Astrocyte of the cerebellum (primary cell): ENCODE results near the gene NUDT3.
A peak's percentile ranks its signal among the peaks of the same experiment; 100 is the strongest.

ENCODE experiments used
- DNase-seq: peaks from one replicate; pipeline ENCODE4 v3.0.0-alpha.2; 2011; ENCODE audit warnings: low read depth
- H3K4me3 ChIP-seq: 2 replicates; pipeline ENCODE4 v1.5.1; 2011; ENCODE audit warnings: mild to moderate bottlenecking, low read depth, low read length, moderate library complexity
- in situ Hi-C: cut with HindIII; loops from 2 replicates; pipeline ENCODE4 v1.10.0; 2017; ENCODE audit warnings: low sequenced_read_pairs
- TF ChIP-seq, protein P1 (sequence below): IDR thresholded peaks from 2 replicates; pipeline ENCODE4 v1.5.1; 2012; ENCODE audit warnings: low read length, low read depth, moderate library complexity, mild to moderate bottlenecking; ENCODE audit errors: missing control alignments

Gene NUDT3

GRCh38 chr6:34239500-34239825 lies 153.0 kb downstream of the NUDT3 start:
- TF ChIP-seq, protein P1, sequence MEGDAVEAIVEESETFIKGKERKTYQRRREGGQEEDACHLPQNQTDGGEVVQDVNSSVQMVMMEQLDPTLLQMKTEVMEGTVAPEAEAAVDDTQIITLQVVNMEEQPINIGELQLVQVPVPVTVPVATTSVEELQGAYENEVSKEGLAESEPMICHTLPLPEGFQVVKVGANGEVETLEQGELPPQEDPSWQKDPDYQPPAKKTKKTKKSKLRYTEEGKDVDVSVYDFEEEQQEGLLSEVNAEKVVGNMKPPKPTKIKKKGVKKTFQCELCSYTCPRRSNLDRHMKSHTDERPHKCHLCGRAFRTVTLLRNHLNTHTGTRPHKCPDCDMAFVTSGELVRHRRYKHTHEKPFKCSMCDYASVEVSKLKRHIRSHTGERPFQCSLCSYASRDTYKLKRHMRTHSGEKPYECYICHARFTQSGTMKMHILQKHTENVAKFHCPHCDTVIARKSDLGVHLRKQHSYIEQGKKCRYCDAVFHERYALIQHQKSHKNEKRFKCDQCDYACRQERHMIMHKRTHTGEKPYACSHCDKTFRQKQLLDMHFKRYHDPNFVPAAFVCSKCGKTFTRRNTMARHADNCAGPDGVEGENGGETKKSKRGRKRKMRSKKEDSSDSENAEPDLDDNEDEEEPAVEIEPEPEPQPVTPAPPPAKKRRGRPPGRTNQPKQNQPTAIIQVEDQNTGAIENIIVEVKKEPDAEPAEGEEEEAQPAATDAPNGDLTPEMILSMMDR, result no peak
- in situ Hi-C loops, result no loop called here
- no peak for DNase-seq
- H3K4me3 ChIP-seq, result no peak overlapping the region

- peak overlapping the region; percentile 68 for H3K4me3 ChIP-seq
- no peak for DNase-seq
- in situ Hi-C loops, result no loop called here
- TF ChIP-seq, protein P1, result no peak
These were observed 153.6 kb downstream of the NUDT3 start for GRCh38 chr6:34238585-34239499.

GRCh38 chr6:34237722-34238584 lies 154.5 kb downstream of the NUDT3 start:
- in situ Hi-C loops, result no loop called here
- peak overlapping the region; percentile 68 for H3K4me3 ChIP-seq
- TF ChIP-seq, protein P1, result peak; percentile 17
- DNase-seq, result no peak

DNA sequence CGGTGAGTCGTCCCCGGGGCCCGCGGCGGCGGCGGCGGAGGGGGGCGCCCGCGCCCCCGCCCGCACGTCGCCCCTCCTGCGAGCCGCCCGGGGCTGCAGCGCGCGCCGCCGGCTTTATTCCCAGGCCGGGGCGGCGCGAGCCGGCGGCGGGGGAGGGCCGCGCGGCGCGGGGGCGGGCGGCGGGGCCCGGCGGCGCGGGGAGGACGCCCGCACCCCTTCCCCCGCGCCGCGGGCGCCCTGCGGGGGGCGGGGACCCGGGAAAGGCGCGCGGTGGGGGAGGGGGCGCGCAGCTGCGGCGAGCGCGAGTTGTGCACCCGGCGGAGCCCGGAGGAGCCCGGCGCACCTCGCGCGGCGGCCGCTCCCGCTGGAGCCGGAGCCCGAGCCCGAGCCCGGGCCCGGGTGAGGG lies 155.2 kb downstream of the NUDT3 start:
- peak overlapping the region; percentile 68 for H3K4me3 ChIP-seq
- no peak for DNase-seq
- in situ Hi-C loops, result no loop called here
- TF ChIP-seq, protein P1, result no peak

DNA sequence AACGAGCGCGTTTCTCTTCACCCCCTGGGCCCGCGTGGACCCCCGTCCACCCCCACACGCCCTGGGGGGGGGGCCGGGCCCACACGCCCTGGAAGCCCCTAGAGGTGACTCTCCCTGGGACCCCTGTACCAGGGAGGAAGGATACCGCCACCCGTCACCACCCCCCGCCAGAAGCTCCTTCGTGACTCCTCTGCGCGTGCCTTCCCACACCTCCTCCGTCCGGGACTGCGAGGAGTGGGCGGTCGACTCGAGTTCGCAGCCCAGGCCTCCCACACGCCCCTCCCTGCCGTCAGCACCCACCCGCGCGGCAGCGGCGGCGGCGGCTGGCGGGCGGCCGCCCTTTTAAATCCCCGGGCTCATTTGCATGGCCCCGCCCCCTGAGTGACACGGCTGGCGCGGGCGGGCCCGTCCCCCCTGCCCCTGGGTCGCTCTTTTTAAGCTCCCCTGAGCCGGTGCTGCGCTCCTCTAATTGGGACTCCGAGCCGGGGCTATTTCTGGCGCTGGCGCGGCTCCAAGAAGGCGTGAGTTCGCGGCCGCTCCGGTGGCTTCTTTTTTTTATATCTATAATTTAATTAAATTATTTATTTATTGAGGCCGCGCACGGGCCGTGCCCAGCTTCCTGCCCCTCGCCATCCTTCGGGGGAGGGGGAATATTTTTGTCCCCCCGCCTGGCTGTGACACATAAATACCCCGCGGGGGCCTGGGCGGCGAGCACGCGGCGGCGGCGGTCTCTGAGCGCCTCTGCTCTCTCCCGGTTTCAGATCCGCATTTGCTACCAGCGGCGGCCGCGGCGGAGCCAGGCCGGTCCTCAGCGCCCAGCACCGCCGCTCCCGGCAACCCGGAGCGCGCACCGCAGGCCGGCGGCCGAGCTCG lies 155.8 kb downstream of the NUDT3 start, which contains the start of gene HMGA1:
Gene HMGA1 (plus strand): TSS at position 431 of the 873 bp plus-strand sequence. CDS start 3,908 bp downstream, outside the sequence.
- peak; percentile 43 for DNase-seq
- in situ Hi-C loops, result no loop called here
- H3K4me3 ChIP-seq, result peak within 1 kb of the TSS; percentile 68
- TF ChIP-seq, protein P1, result no peak

DNA sequence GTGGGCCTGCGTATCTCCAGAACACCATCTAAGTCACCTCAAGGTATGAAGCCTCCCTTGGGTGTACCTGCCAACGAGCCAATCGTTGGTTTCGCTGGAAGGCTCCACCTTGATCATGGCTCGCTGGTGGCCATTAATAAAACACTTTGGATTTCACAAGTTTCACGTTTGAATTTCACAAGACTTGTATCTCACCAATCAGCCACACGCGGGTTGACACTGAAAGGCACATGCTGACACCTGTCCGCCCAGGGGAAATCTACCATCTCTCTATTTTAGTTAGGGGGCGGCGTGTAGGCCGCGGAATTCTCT lies 156.4 kb downstream of the NUDT3 start:
- H3K4me3 ChIP-seq, result peak overlapping the region; percentile 56
- TF ChIP-seq, protein P1, result no peak
- no peak for DNase-seq
- in situ Hi-C loops, result no loop called here
